ENCODE data around the gene KAZN.

Gene KAZN

GRCh38 chr1:14674030-14674429, 75.5 kb downstream of the KAZN start:
- TF ChIP-seq MAX (IDR thresholded peaks at IDR 0.05) (no peak), EGR1 (IDR thresholded peaks at IDR 0.05) (no peak), CEBPB (IDR thresholded peaks at IDR 0.05) (no peak)

GRCh38 chr1:14676400-14676799, 77.9 kb downstream of the KAZN start:
- TF ChIP-seq TCF12 (IDR thresholded peaks at IDR 0.05; ENCODE audit: low read depth) (no peak), CEBPB (IDR thresholded peaks at IDR 0.05) (no peak)

GRCh38 chr1:14677292-14677971, 78.9 kb downstream of the KAZN start:
- TF ChIP-seq CREB1 (IDR thresholded peaks at IDR 0.05; ENCODE audit: low read depth) (no peak), FOXM1 (IDR thresholded peaks at IDR 0.05; ENCODE audit: borderline replicate concordance, low read depth) (no peak), TCF12 (IDR thresholded peaks at IDR 0.05; ENCODE audit: low read depth) (no peak), TEAD4 (IDR thresholded peaks at IDR 0.05) (no peak), REST (IDR thresholded peaks at IDR 0.05; ENCODE audit: low read depth) (no peak), YY1 (IDR thresholded peaks at IDR 0.05; ENCODE audit: low read depth) (no peak), EGR1 (IDR thresholded peaks at IDR 0.05) (no peak), USF1 (IDR thresholded peaks at IDR 0.05) (no peak), TAF1 (IDR thresholded peaks at IDR 0.05; ENCODE audit: low read depth) (no peak), EP300 (IDR thresholded peaks at IDR 0.05; ENCODE audit: borderline replicate concordance) (no peak), MAX (IDR thresholded peaks at IDR 0.05) (no peak), ZBTB7A (IDR thresholded peaks at IDR 0.05; ENCODE audit: low read depth) (no peak), RAD21 (IDR thresholded peaks at IDR 0.05; ENCODE audit: low read depth) (no peak), CEBPB (IDR thresholded peaks at IDR 0.05) (no peak), NFIC (IDR thresholded peaks at IDR 0.05) (no peak)

GRCh38 chr1:14678011-14678638, 79.6 kb downstream of the KAZN start:
- TF ChIP-seq MAX (IDR thresholded peaks at IDR 0.05) (no peak), CREB1 (IDR thresholded peaks at IDR 0.05; ENCODE audit: low read depth) (no peak), TCF12 (IDR thresholded peaks at IDR 0.05; ENCODE audit: low read depth) (no peak), NFIC (IDR thresholded peaks at IDR 0.05) (no peak), CEBPB (IDR thresholded peaks at IDR 0.05) (no peak), YY1 (IDR thresholded peaks at IDR 0.05; ENCODE audit: low read depth) (no peak), TAF1 (IDR thresholded peaks at IDR 0.05; ENCODE audit: low read depth) (no peak)

- TF ChIP-seq ZBTB7A (IDR thresholded peaks at IDR 0.05; ENCODE audit: low read depth) (no peak), EP300 (IDR thresholded peaks at IDR 0.05; ENCODE audit: borderline replicate concordance) (no peak), FOXM1 (IDR thresholded peaks at IDR 0.05; ENCODE audit: borderline replicate concordance, low read depth) (no peak), TEAD4 (IDR thresholded peaks at IDR 0.05) (no peak), NFIC (IDR thresholded peaks at IDR 0.05) (no peak)
Measured at GRCh38 chr1:14679027-14679688, 80.7 kb downstream of the KAZN start.

GRCh38 chr1:14681182-14681581, 82.7 kb downstream of the KAZN start:
- TF ChIP-seq YY1 (IDR thresholded peaks at IDR 0.05; ENCODE audit: low read depth) (no peak), NFIC (IDR thresholded peaks at IDR 0.05) (no peak), ZBTB7A (IDR thresholded peaks at IDR 0.05; ENCODE audit: low read depth) (no peak), EGR1 (IDR thresholded peaks at IDR 0.05) (no peak), REST (IDR thresholded peaks at IDR 0.05; ENCODE audit: low read depth) (no peak), RAD21 (IDR thresholded peaks at IDR 0.05; ENCODE audit: low read depth) (no peak), USF1 (IDR thresholded peaks at IDR 0.05) (no peak), TAF1 (IDR thresholded peaks at IDR 0.05; ENCODE audit: low read depth) (no peak), CEBPB (IDR thresholded peaks at IDR 0.05) (no peak)
